Epidermal melanocyte (primary cell): ENCODE measurements around the gene IL9.
"Not testable (repeated sequence)": the region's sequence is repeated elsewhere in the genome, so short reads cannot be mapped to it uniquely, and the experiment has no call there.

Source experiments
- DNase-seq: peaks from one replicate; pipeline ENCODE4 v3.0.0; 2011; ENCODE audit warnings: low spot score; ENCODE audit not compliant: insufficient read length

IL9 gene

GRCh38 chr5:135869276-135869675 is 26.4 kb downstream of the IL9 start:
- no peak for DNase-seq

- no peak for DNase-seq
Observed at GRCh38 chr5:135868681-135869080, 27.0 kb downstream of the IL9 start.

GRCh38 chr5:135867599-135867998 is 28.0 kb downstream of the IL9 start:
- DNase-seq: no peak

GRCh38 chr5:135866016-135866415 is 29.6 kb downstream of the IL9 start:
- DNase-seq: no peak

DNA sequence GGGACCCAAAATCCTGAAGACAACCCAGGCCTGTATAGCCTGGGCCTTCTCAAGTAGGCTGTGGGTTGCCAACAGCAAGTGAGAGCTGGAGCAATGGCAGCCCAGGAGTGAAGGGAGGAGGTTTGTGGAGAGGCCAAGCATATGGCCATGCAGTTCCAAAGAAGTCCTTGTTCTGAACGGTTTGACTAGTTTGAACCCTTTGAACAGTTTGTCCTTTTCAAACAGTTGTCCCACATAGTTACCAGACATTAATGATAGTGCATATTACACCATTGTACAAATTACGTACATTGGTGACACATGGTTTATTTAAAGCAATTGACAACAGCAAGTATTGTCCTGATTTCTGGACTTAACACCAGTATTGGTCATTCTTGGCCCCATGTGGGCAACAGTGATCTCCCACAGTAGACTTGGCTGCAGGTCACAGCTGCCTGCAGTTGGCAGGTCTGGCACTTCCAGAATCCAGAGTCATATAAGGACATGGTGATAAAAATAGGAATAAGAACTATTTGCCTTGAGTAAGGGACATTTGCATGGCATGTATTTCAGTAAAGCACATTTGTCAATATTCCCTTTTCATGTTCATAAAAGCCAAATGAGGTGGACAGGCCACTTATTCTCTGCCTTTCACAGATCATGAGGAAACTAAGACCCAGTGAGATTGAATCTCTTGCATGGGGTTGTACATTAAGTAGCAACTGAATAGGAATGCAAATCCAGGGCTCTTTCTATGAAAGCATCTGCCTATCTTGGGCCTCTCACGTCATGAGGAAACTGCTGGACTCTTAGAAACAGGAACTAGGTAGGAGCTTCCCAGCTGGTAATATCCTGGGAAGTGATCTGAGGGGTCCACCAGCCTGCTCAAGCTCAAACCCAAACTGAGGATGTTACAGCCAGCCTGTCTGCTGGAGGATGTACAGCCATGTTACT is 30.9 kb downstream of the IL9 start:
- no peak for DNase-seq

- DNase-seq: no peak
Observed at GRCh38 chr5:135862744-135863143, 32.9 kb downstream of the IL9 start.

DNA sequence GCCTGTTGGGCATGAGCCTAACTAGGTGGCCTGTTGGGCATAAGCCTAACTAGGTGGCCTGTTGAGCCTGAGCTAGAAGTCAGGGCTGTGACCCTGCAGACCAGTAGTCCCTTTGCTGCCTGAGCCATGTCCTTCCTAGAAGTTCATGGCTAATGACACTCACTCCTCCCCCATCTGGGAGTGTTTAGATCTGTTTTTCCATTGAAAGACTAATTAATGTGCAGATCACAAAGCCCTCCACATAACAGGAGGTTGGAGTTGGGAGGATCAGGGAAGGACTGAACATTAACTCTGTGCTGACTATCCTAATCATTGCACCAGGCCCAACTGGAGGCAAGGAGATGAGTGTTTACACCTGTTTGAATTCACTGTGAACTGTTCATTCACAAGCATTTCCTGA is 33.6 kb downstream of the IL9 start:
- no peak for DNase-seq

DNA sequence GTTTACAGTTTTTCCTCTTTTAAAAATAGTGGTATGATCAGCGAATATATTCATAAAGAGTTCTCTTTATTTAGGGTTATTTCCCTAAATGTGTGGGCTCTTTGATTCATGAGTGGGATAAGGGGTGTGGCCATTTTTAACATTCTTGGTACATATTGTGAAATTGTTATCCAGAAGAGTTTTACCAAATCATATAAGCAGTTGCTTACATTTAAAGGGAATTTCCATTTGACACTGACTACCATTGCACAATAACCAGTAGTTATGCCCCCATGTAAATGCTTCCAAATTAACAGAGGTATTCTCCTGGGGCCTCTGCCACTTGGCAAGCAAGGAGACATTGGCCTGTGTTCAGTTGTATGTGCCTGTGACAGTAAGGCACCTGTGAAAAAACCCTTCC is 34.0 kb downstream of the IL9 start:
- no peak for DNase-seq

DNA sequence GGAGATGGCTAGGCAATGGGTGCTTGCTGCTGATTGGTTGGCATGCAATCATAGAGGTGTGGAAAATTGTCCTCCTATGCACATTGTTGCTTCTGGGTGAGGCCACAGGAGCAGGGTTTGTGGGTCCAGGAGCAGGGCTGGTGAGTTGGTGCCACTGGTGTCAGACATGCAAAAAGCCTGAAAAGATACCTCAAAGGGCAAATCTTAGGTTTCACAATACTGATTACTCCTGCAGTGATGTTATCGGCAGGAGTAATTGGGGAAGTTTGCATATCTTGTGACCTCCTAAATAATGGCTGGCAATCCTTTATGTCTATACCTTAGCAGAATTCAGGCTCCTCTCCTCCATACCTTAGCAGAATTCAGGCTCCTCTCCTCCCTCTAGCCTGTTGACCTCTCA is 36.0 kb downstream of the IL9 start:
- DNase-seq: no peak

GRCh38 chr5:135859186-135859585 is 36.5 kb downstream of the IL9 start:
- DNase-seq: not testable (repeated sequence)

GRCh38 chr5:135857630-135858311 is 37.9 kb downstream of the IL9 start:
- no peak for DNase-seq

DNA sequence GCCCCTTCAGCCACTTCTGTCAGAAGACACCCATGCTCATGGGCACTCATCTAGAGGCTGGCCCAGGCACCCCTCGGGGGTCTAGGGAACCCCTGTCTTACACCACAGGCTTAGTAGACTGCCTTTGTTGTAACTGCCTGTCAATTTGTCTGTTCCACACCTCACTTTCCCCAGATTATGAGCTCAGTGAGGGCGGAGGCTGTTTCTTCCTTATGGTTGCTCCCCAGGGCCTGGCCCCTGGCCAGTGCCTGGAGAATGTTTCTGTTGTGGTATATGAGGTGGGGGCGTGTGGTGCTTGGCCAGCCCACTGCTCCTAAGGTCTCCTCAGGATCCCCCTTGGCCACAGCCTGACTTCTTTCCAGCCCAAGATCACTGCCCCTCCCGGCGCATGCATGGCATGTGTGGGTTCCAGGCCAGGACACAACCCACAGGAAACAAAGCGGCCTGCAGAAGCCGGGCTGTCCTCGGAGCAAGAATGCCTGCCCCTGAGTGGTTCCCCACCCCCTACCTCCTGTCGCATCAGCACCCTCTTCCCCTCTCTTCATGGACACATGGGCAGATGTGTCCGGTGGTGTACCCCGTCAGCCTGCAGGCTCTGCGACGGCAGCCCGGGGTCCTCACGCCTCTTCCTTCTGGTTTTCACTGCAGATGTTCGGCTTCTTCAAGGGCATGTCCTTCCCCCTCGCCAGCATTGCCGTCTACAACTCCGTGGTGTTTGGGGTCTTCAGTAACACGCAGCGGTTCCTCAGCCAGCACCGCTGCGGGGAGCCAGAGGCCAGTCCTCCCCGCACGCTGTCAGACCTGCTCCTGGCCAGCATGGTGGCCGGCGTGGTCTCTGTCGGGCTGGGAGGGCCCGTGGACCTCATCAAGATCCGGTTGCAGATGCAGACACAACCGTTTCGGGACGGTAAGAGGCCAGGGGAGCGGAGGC is 43.5 kb downstream of the IL9 start:
- no peak for DNase-seq

GRCh38 chr5:135851186-135851914 is 44.3 kb downstream of the IL9 start:
- no peak for DNase-seq

- no peak for DNase-seq
Observed at GRCh38 chr5:135850671-135851070, 45.0 kb downstream of the IL9 start.

GRCh38 chr5:135850231-135850630 is 45.4 kb downstream of the IL9 start:
- no peak for DNase-seq

- no peak for DNase-seq
Observed at GRCh38 chr5:135847976-135848375, 47.7 kb downstream of the IL9 start.

GRCh38 chr5:135846311-135846710 is 49.3 kb downstream of the IL9 start:
- no peak for DNase-seq

GRCh38 chr5:135843571-135844337 is 51.9 kb downstream of the IL9 start:
- no peak for DNase-seq

DNA sequence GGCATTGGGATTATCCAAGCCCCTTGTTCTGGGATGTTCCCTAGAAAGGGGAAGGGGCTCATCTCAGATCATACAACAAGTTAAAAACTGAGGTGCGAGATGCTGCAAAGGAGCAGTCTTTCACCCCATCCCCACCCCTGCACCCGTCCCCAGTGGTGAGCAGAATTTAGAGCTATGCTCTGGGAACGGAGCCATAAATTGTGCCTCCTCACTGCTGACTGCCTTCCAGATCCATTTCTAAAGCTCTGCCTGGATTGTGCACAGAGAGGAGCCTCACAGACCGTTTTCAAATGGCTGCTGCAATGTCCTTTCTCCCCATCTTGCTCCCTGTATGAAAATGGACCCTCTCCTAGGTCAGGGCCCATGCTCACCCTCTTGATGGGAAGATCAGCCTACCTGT is 52.9 kb downstream of the IL9 start:
- no peak for DNase-seq
